Measurements from ENCODE around the gene TPM1. TPM values are rescaled to one million over a fixed set of nuclear protein-coding genes. Genes with fewer than 3 reads are reported as not detected.

Gene TPM1
- total and polyA plus RNA-seq, 10 of the 15 experiments (the other 5 are each of a cell fraction or from before 2014, with no cell fraction given) = 0.43 to 10.0 (median 2.4) TPM

DNA sequence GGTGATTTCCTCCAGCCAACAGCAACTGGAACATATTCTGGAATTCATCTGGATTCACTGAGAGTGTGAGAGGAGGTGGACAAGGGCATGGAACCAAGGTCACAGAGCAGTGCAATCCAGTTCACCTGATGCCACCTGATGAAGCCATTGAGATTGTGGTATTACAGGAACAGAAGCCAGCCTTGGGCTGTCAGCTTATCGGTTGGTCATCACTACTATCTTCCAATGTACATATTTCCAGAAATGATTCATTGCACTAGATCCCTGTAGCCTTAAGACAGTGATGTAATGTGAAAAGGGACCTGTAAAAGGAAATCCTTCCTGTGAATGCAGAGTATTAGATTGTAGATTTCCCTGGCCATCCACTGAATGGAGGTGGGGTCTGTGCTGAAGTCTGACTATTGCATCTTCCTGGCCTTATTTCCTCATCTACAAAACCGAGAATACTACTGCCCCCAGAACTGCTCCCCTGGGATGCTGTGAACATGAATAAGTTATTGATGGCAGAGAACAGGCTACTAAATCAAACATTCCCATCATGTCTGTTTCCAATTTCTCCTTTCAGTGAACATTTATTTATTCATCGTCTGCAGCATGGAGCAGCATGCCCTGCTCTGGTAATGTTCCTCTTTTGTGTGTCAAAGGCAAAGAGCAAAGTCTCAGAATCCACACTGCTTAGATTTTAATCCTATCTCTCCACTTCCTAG is 47.4 kb upstream of the TPM1 start:
- DNase-seq (ENCODE audit: low read depth, low spot score) (no peak), FAIRE-seq (no peak), ATAC-seq (no peak)
- intact Hi-C loops (cut with micrococcal nuclease; ENCODE audit: unreplicated experiment) = no loop called here
- CTCF ChIA-PET = interaction anchor here (0.6 kb wide), 1 partner anchor 967 kb away, joined by 3 read pairs; no protein-coding TSS in a partner anchor
- H3K79me2 ChIP-seq (ENCODE audit: control insufficient read depth, insufficient read depth, low read length) = no peaks in the 10 kb centered on the region
- WGBS (ENCODE audit: insufficient coverage, insufficient replicate concordance, low lambda C conversion rate, missing lambda C conversion rate) = 21% methylated on average over 3 of the region's 3 CpGs
- H3K27ac ChIP-seq (ENCODE audit: control insufficient read depth, insufficient read depth) = no peak overlapping the region
- H3K9ac ChIP-seq (ENCODE audit: control insufficient read depth, insufficient read depth, low read length) = no peak overlapping the region
- no peaks in the 10 kb centered on the region for H3K9me3 ChIP-seq (replicated peaks; ENCODE audit: control insufficient read depth, insufficient read depth, low read length)
- in situ Hi-C loops (cut with MboI) = no loop called here
- peaks cover 0 to 2% of the 10 kb centered on the region in 2 experiments; a peak in 3 of 4 replicates for H3K27me3 ChIP-seq (replicated peaks in 1 of 2; ENCODE audit: control insufficient read depth in 2 of 2, insufficient read depth in 2 of 2, low read length in 1 of 2)
- no peaks in the 10 kb centered on the region for H3K4me1 ChIP-seq (ENCODE audit: control insufficient read depth, insufficient read depth, low read length)
- no peak for TF ChIP-seq RB1 (IDR thresholded peaks at IDR 0.05; ENCODE audit: borderline replicate concordance)
- H3K36me3 ChIP-seq (ENCODE audit: control insufficient read depth in 2 of 2, insufficient read depth in 2 of 2, low read length in 1 of 2) = no peaks in the 10 kb centered on the region
- H3K4me3 ChIP-seq = no peak overlapping the region
- H2AFZ ChIP-seq (ENCODE audit: control insufficient read depth, low read depth, low read length) = no peak overlapping the region
- no peak overlapping the region for H3K4me2 ChIP-seq (ENCODE audit: control insufficient read depth, insufficient read depth)
- POLR2A ChIA-PET = no interaction called here
- no peaks in the 10 kb centered on the region for H4K20me1 ChIP-seq (ENCODE audit: control insufficient read depth, insufficient read depth)
- BruUV-seq (replicated peaks) = no TSS peak
- SMC1A ChIA-PET (ENCODE audit: uncharacterized antibody, unreplicated experiment) = no interaction called here
- RAD21 ChIA-PET (ENCODE audit: unreplicated experiment) = no interaction called here

DNA sequence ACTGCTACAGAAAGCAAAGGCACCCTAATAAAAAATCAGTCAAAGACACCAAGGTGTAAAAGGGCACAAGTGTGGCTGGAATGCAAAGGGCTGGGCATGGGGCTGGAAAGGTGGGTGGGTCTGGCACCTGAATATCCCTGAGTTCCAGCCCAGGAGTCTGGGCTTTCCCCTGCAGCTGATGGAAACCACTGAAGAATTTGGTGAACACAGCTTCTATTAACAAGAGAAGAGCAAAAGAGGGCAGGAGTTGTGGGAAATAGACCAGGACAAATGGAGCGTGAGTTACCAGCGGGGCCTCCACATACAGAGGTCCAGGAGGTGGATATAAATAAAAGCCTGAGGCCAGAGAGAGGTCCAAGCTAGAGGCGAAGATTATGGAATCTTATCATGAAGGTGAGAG is 45.1 kb upstream of the TPM1 start:
- Histone ChIP-seq H3K4me2 (ENCODE audit: control insufficient read depth, insufficient read depth) (no peak overlapping the region), H3K27ac (ENCODE audit: control insufficient read depth, insufficient read depth) (no peak overlapping the region), H3K36me3 (ENCODE audit: control insufficient read depth in 2 of 2, insufficient read depth in 2 of 2, low read length in 1 of 2) (no peaks in the 10 kb centered on the region), H3K4me1 (ENCODE audit: control insufficient read depth, insufficient read depth, low read length) (no peaks in the 10 kb centered on the region), H3K27me3 (replicated peaks in 1 of 2; ENCODE audit: control insufficient read depth in 2 of 2, insufficient read depth in 2 of 2, low read length in 1 of 2) (peaks cover 0 to 3% of the 10 kb centered on the region in 2 experiments), H3K9me3 (replicated peaks; ENCODE audit: control insufficient read depth, insufficient read depth, low read length) (no peaks in the 10 kb centered on the region), H3K79me2 (ENCODE audit: control insufficient read depth, insufficient read depth, low read length) (no peaks in the 10 kb centered on the region), H4K20me1 (ENCODE audit: control insufficient read depth, insufficient read depth) (no peaks in the 10 kb centered on the region), H2AFZ (ENCODE audit: control insufficient read depth, low read depth, low read length) (no peak overlapping the region), H3K9ac (ENCODE audit: control insufficient read depth, insufficient read depth, low read length) (no peak overlapping the region), H3K4me3 (no peak overlapping the region)
- RAD21 ChIA-PET (ENCODE audit: unreplicated experiment) = no interaction called here
- SMC1A ChIA-PET (ENCODE audit: uncharacterized antibody, unreplicated experiment) = no interaction called here
- no TSS peak for BruUV-seq (replicated peaks)
- CTCF ChIA-PET = no interaction called here
- no peak for ATAC-seq
- POLR2A ChIA-PET = no interaction called here
- in situ Hi-C loops (cut with MboI) = no loop called here
- no peak for DNase-seq (ENCODE audit: low read depth, low spot score)
- intact Hi-C loops (cut with micrococcal nuclease; ENCODE audit: unreplicated experiment) = no loop called here
- FAIRE-seq = no peak
- 10% methylated on average over 3 of the region's 3 CpGs for WGBS (ENCODE audit: insufficient coverage, insufficient replicate concordance, low lambda C conversion rate, missing lambda C conversion rate)
- TF ChIP-seq ASH2L (IDR thresholded peaks at IDR 0.05; ENCODE audit: borderline replicate concordance, low read depth) (no peak), FOXK2 (IDR thresholded peaks at IDR 0.05) (no peak), MEF2A (IDR thresholded peaks at IDR 0.05; ENCODE audit: insufficient read depth, low read depth, low read length) (no peak), SMAD1 (IDR thresholded peaks at IDR 0.05; ENCODE audit: low read depth, partially characterized antibody) (no peak), CBX3 (IDR thresholded peaks at IDR 0.05; ENCODE audit: borderline replicate concordance, low read depth) (no peak), ZNF24 (IDR thresholded peaks at IDR 0.05) (no peak), ATF2 (IDR thresholded peaks at IDR 0.05; ENCODE audit: low read length) (no peak), NFIC (IDR thresholded peaks at IDR 0.05; ENCODE audit: low read depth, low read length) (no peak), E2F4 (IDR thresholded peaks at IDR 0.05; ENCODE audit: low read depth, low read length) (no peak)
- TF ChIP-seq, protein P1, sequence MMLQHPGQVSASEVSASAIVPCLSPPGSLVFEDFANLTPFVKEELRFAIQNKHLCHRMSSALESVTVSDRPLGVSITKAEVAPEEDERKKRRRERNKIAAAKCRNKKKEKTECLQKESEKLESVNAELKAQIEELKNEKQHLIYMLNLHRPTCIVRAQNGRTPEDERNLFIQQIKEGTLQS (IDR thresholded peaks at IDR 0.05; ENCODE audit: borderline replicate concordance, extremely low read depth, low read depth, low read length) = no peak

Data from GM12878 (cell line).